HTERT RPE-1 (cell line): ENCODE results near the gene ZFYVE9.
"Not testable (repeated sequence)": the region's sequence is repeated elsewhere in the genome, so short reads cannot be mapped to it uniquely, and the experiment has no call there.

Source experiments
- in situ Hi-C: fragments of 300-500 bp; cut with MboI; formaldehyde crosslinking; loops from 4 replicates; pipeline ENCODE4 v1.14.3; 2020; ENCODE audit warnings: low sequenced_read_pairs

The ZFYVE9 gene

DNA sequence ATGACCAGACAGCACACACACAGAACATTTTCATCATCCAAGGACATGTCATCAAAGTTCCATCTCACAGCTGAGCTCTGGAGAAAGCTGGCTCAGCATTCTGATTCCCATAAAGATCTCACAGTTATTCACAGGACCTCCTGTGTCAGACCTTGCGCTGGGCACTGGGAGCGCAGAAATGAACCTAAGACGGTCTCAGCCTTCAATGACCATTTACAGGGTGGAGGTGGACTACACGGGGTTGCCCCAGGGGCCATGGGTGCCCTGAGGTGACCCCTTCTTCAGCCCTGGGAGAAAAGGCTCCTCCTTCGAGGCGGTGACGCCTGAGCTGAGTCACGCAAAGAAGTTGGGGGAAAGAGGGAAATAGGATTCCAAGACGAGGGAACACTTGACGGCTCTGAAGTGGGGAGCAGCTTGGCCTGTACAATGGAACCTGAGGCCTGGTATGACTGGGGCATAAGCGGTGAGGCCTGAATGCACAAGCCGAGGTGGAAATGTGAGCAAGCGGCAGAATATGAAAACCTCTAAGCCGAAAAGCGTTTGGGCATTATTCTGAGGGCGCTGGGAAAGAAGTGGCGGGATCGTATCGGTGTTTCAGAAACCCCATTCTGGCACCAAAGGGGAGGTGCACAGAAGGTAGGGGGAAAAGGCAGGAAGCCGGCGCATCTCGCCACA lies 223.3 kb downstream of the ZFYVE9 start:
- in situ Hi-C loops = no loop called here

DNA sequence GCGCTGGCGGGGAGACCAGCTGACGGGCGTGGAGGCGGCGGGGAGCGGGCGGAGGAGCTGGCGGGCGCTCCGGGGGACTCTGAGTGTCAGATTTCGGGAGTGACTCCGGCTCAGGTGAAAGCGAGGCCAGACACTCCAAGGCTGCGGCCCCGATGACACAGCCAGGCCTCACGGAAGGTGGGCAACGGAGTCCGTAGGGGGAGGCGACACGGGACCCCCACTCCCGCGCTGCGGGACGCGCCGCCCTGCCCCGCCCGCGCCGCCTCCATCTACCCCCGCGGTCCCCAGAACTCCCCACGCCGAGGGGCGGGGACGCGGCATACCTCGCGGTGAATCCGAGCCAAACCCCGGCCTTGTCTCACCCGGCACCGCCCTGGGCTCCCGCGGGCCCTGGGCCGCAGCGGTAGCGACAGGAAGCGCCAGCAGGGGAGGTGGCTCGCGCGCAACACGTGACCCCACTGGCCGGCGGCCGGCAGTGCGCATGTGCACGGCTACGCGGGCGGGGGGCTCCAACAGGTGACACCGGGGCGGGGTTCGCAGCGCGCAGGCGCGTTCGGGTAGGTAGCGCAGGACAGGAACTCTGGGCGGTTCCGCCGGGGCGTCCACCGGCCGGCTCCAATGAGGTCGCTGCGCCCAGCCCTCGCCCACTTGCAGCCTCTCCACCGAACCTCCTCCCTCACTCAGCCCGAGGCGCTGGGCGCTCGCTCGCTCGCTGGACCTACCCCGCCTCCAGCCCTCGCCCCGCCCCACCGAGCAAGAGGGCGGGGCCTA lies 224.0 kb downstream of the ZFYVE9 start, which contains the start of gene CC2D1B:
Gene CC2D1B, minus strand, starts transcription at position 460 of the 771 bp plus-strand sequence. CDS start 1,585 bp downstream, outside the sequence.
- in situ Hi-C loops = no loop called here

DNA sequence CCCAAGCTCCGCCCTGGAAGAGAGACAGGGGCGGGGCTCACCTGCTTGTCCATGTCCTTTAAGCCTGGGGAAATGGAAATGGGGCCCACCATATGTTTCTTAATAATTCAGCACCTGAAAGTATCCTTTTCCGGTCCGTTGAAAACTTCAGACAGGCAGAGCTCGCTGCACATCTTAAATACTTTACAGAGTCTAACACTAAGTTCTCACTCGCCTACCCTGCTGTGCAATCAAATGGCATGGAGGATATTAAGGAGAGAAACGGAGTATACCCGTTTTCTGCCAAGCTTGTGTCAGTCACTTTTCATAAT lies 224.6 kb downstream of the ZFYVE9 start:
- in situ Hi-C loops = no loop called here

DNA sequence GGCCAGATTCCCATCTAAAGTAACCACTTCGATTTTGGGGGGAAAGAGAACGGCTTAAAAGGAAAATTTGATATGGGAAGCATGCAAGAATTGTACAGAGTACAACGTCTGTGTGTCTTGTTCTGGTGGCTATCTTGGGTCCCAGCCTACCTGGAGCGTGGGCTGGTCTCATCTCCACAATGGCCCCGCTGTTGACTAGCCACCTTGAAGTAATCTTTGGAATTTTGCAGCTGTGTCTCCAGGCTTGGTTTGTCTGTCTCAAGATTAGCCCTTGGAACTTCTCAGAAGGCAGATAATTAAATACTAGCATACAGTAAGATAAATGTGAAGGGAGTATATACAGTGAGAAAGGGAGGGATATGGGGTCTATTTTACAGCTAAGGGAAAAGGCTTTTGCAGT lies 225.4 kb downstream of the ZFYVE9 start:
- in situ Hi-C loops = no loop called here

DNA sequence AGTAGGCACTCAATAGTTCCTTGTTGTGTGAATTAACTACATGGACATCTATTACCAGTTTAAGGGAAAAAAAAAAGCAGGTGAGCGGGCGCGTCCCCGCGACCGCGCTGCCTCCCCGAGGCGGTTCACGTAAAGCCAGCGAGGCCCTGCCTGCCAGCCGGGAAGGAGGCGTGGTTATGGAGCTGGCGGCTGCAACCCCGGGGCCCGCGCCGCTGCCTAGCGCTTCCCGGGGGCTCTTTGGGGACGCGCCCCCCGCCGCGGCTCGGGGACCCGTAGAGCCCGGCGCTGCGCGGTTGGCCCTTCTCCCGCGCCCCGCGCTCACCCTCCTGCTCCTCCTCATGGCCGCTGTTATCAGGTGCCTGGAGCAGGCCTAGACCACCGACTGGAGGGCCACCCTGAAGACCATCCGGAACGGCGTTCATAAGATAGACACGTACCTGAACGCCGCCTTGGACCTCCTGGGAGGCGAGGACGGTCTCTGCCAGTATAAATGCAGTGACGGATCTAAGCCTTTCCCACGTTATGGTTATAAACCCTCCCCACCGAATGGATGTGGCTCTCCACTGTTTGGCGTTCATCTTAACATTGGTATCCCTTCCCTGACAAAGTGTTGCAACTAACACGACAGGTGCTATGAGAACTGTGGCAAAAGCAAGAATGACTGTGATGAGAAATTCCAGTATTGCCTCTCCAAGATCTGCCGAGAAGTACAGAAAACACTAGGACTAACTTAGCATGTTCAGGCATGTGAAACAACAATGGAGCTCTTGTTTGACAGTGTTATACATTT lies 226.7 kb downstream of the ZFYVE9 start:
- in situ Hi-C loops = no loop called here

DNA sequence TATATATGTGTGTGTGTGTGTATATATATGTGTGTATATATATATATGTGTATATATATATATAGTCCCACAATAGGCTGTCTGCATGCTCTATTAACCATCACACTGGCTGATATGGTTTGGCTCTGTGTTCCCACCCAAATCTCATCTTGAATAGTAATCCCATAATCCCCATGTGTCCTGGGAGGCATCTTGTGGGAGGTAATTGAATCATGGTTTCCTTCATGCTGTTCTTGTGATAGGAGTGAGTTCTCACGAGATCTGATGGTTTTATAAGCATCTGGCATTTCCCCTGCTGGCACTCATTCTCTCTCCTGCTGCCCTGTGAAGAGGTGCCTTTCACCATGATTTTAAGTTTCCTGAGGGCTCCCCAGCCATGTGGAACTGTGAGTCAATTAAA lies 228.0 kb downstream of the ZFYVE9 start:
- in situ Hi-C loops = not testable (repeated sequence)

DNA sequence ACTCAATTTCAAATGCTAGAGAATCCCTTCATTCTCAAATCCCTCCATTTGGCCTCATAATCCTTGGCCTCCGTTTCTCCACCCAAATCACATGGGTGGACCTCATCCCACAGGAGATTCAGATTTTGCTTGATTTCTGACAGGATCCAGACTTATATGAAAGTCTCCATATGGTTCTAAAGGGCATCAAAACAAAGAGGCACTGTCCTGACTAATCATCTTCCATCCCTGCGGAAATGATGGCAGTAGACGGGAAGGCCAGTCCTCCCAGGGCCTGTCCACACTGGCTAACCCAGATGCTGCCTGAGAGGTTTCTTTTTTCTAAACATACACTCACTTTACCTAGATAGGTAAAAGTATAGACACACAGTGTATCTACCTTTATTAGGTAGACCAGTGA lies 243.5 kb downstream of the ZFYVE9 start:
- in situ Hi-C loops = no loop called here

DNA sequence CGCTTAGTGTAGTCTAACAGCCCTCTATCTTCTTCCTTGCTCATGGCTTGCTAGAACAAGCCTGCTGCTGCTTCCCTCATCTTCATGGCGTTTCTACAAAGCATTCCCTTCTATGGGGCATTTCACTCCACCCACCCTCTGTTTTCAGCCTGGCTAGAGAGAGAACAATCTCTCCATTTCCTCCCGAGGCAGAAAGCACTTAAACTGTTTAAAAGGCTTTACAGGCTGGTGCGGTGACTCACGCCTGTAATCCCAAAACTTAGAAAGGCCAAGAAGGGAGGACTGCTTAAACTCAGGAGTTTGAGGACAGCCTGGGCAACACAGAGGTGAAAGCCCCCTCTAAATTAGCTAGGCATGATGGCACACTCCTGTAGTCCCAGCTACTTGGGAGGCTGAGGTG lies 244.6 kb downstream of the ZFYVE9 start:
- in situ Hi-C loops = no loop called here

DNA sequence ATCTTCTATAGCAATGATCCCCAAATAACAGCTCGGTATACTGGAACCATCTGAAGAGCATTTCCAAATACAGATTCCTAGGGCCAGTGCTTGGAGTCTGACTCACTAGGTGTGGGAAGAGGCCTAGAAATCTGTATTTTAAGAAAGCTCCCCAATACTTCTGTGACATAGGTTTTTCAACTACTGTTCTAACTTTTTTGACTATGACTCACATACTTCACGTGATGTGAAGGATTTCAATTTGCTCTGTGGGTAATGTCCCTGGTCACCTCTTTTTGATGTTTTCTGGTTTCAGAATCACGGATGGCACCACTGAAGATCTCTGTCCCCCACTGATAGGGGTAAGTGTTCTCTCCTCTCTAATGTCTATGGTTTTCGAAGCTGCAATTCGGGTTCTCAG lies 251.3 kb downstream of the ZFYVE9 start:
- in situ Hi-C loops = no loop called here
